GM19023 (cell line): ENCODE measurements around the gene MTCH1.

ENCODE experiments used
- ATAC-seq: cut with Tn5 transposase; IDR thresholded peaks from one replicate; pipeline ENCODE4 v1.9.1; 2021; ENCODE audit warnings: mild to moderate bottlenecking, moderate library complexity; ENCODE audit not compliant: unreplicated experiment

MTCH1 gene

GRCh38 chr6:36973190-36973589 is 12.8 kb downstream of the MTCH1 start:
- no peak for ATAC-seq

DNA sequence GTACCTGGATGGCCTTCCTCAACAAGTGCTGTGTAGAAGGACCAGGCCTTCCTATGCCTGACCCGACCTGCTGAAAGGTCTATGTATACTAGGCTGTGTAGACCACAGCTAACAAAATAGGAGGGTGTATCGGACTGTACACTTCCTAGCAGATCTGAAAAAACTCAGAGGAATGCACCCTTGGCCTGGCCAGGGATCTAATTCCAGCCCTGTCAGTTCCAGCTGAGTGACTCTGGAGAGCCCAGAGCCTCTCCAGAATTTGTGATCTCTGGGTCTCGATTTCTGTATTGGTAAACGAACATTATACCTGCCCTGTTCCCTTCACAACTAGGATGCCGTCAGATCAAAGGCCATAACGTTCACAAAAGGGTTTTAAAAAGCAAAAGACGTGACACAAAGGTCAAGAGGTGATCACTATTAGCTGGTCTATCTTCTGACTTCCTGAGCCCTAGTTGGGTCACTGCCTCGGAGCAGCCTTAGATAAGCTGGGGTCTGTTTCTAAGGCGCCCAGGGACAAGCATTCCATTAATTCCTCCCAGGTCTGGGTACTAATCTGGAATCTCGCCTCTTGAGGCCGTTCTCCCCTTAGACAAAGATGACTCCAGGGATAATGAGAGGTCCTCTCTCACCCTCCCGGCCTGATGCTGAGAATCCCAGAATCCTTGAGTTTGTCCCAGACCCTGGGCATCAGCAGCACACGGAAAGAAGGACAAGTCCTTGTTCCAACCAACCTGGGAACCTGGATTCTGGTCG is 13.9 kb downstream of the MTCH1 start:
- ATAC-seq: no peak

- ATAC-seq: no peak
Measured at GRCh38 chr6:36970892-36971842, 14.8 kb downstream of the MTCH1 start.

GRCh38 chr6:36969988-36970891 is 15.8 kb downstream of the MTCH1 start:
- ATAC-seq: no peak

DNA sequence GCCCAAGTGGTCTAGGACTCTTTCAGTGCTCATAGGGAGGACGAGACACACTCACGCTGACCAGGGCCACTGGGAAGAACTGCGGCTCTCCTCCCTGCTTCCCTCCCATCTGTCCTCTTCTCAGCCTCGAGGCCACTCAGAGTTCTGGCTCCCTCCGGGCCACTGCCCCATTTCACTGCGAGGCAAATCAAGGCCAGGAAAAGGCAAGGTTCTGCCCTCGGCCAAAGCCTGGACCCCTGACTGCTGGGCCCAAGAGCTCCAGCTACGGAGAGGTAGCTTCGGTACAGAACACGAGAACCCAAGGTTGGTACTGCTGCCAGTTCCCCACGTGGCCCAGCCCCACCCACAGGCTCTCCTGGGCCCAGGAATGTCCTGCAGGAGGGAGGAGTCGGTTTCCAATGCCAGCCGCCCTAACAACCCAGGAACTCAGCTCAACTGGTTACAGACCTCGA is 16.7 kb downstream of the MTCH1 start:
- ATAC-seq: no peak

DNA sequence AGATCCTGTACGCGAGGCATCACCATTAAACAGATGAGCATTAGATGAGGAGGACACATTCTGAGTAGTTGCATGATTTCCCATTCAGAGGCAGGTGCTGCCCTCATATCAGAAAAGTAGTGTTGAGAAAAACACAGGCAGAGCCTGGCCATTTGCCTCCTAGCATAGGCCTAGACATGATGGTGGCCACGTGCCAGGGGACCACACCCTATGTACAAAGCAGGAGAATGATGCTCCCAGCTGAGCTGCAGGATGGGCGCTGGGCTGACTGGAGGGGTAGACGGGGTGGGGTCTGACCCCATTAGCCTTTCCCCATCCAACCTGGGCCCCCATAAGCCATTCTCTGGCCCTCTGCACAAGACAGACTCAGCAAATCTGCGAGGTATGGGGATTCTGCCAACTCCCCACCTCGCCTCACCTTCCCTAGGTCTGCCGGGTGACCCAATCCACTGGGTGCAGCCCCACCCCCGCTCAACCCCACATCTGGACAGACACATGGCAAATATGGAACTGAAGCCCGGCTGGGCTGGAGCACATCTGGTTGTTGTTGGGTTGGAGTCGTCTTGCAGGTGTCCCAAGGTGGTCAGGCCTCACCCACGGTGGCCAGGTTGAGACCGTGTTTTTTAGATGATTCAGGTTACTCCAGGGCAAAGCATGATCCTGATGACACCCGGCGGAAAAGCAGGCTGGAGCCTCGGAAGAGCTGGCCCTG is 17.6 kb downstream of the MTCH1 start:
- ATAC-seq: no peak

GRCh38 chr6:36967757-36968156 is 18.2 kb downstream of the MTCH1 start:
- ATAC-seq: no peak

DNA sequence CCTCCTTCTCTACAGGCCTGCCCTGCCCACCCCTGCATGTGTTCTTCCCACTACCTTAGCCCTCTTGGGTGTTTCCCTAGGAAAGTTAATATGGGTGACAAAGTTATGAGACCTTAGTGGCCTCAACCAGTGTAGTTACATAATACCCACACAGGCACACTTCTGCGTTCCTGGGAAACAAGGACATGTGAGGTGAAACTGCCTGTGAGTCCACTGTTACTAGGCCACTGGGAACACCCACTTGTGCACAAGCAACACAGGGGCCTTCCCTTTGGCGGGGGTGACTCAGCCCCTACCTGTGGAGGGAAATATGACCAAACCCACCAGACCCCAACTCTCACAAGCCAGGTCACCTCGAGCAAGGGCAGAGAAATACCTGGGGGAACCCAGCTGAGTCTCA is 18.7 kb downstream of the MTCH1 start:
- no peak for ATAC-seq

- no peak for ATAC-seq
Measured at GRCh38 chr6:36964908-36965307, 21.1 kb downstream of the MTCH1 start.

DNA sequence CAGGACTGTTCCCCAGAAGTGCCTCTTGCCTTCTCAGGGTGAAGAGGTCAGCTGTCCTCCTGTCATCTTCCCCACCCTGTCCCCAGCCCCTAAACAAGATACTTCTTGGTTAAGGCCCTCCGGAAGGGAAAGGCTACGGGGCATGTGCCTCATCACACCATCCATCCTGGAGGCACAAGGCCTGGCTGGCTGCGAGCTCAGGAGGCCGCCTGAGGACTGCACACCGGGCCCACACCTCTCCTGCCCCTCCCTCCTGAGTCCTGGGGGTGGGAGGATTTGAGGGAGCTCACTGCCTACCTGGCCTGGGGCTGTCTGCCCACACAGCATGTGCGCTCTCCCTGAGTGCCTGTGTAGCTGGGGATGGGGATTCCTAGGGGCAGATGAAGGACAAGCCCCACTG is 21.6 kb downstream of the MTCH1 start:
- ATAC-seq: no peak

- no peak for ATAC-seq
Measured at GRCh38 chr6:36963451-36964290, 22.3 kb downstream of the MTCH1 start.

- no peak for ATAC-seq
Measured at GRCh38 chr6:36962874-36963273, 23.1 kb downstream of the MTCH1 start.

DNA sequence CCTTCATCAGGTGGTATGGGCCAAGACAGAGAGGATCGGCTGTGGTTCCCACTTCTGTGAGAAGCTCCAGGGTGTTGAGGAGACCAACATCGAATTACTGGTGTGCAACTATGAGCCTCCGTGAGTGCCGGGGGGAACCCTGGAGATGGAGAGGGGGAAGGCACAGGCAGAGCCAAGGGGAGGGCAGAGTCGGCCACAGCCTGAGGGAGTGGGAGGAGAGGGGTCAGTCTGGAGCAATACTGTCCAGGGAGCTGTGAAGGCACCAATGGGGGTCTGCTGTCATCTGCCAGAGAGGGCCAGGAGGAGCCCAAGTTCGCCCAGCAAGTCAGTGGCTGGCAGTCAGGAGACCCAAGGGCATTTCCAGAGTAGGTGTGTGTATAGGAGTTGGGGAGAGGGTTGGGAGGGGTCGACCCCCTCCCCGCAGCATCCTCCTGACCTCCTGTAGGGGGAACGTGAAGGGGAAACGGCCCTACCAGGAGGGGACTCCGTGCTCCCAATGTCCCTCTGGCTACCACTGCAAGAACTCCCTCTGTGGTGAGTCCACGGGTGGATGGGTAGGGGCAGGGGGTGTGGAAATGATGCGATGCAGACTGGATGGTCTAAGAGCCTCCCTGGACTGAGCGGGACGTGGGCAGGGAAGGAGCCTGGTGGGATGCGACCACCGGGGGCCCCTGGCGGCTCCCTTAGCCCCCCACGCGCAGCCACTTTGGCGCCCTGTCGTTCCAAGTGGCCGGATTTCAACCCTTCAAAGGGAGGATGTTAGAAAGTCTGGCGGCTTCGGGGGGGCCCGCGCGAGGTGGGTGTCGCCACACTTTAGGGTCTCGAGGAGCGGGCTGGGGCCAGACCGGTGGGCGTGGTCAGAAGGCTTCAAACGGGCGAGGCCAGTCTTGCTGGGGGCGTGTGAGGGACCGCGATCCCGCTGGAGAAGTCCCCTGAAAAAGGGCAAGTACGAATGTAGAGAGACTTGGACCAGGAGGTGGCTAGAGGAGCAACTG is 24.3 kb downstream of the MTCH1 start:
- ATAC-seq: no peak

- no peak for ATAC-seq
Measured at GRCh38 chr6:36959555-36960250, 26.3 kb downstream of the MTCH1 start.

- no peak for ATAC-seq
Measured at GRCh38 chr6:36958775-36959554, 27.0 kb downstream of the MTCH1 start.

GRCh38 chr6:36957773-36958271 is 28.2 kb downstream of the MTCH1 start:
- no peak for ATAC-seq

GRCh38 chr6:36956446-36956820 is 29.6 kb downstream of the MTCH1 start:
- no peak for ATAC-seq
